HEK293T (cell line): ENCODE results near the gene SRSF10.

Source experiments
- CTCF ChIA-PET: fragments of 350-600 bp; formaldehyde crosslinking; extraction: SDS; loops from one replicate; lab custom pipeline; 2021; ENCODE audit warnings: antibody characterized with exemption, inconsistent platforms; lab: Yijun Ruan, JAX
- POLR2A ChIA-PET: fragments of 350-600 bp; formaldehyde crosslinking; extraction: SDS; loops from one replicate; lab custom pipeline; 2020; ENCODE audit warnings: antibody characterized with exemption, inconsistent platforms; lab: Yijun Ruan, JAX
- DNase-seq: peaks from one replicate; pipeline ENCODE4 v3.0.0; 2012; ENCODE audit warnings: mixed read lengths; ENCODE audit errors: extremely low spot score
- ARNT ChIP-seq: fragments of 450-650 bp; IDR thresholded peaks from 2 replicates; pipeline ENCODE4 v1.6.1; 2017; ENCODE audit warnings: mild to moderate bottlenecking
- BHLHE40 ChIP-seq: fragments of 450-650 bp; IDR thresholded peaks from 2 replicates; pipeline ENCODE4 v1.6.1; 2016; ENCODE audit warnings: mild to moderate bottlenecking, moderate library complexity, borderline replicate concordance
- CTBP1 ChIP-seq: fragments of 450-650 bp; IDR thresholded peaks from 2 replicates; pipeline ENCODE4 v1.6.1; 2016; ENCODE audit warnings: borderline replicate concordance
- ELF4 ChIP-seq: fragments of 450-650 bp; IDR thresholded peaks from 2 replicates; pipeline ENCODE4 v1.6.1; 2017; ENCODE audit warnings: antibody characterized with exemption
- FOXA1 ChIP-seq: fragments of 450-650 bp; IDR thresholded peaks from 2 replicates; pipeline ENCODE4 v1.6.1; 2016; ENCODE audit warnings: mild to moderate bottlenecking
- FOXK2 ChIP-seq: fragments of 450-650 bp; IDR thresholded peaks from 2 replicates; pipeline ENCODE4 v1.6.1; 2016; ENCODE audit warnings: mild to moderate bottlenecking
- FOXM1 ChIP-seq: fragments of 450-650 bp; IDR thresholded peaks from 2 replicates; pipeline ENCODE4 v1.6.1; 2017; ENCODE audit warnings: mild to moderate bottlenecking, borderline replicate concordance
- HDGF ChIP-seq: fragments of 450-650 bp; IDR thresholded peaks from 2 replicates; pipeline ENCODE4 v1.6.1; 2017; ENCODE audit warnings: antibody characterized with exemption, borderline replicate concordance
- L3MBTL2 ChIP-seq: fragments of 450-650 bp; conservative IDR thresholded peaks from 2 replicates; pipeline ENCODE4 v1.6.1; 2016; ENCODE audit warnings: mild to moderate bottlenecking
- LEF1 ChIP-seq: fragments of 450-650 bp; IDR thresholded peaks from 2 replicates; pipeline ENCODE4 v1.6.1; 2017; ENCODE audit warnings: mild to moderate bottlenecking, borderline replicate concordance
- NFRKB ChIP-seq: fragments of 450-650 bp; IDR thresholded peaks from 2 replicates; pipeline ENCODE4 v1.6.1; 2016; ENCODE audit warnings: mild to moderate bottlenecking, moderate library complexity
- PKNOX1 ChIP-seq: fragments of 450-650 bp; IDR thresholded peaks from 2 replicates; pipeline ENCODE4 v1.6.1; 2016
- SP1 ChIP-seq: fragments of 450-650 bp; IDR thresholded peaks from 2 replicates; pipeline ENCODE4 v1.6.1; 2017
- SUZ12 ChIP-seq: fragments of 450-650 bp; IDR thresholded peaks from 2 replicates; pipeline ENCODE4 v1.6.1; 2016; ENCODE audit warnings: mild to moderate bottlenecking
- TARDBP ChIP-seq: fragments of 450-650 bp; IDR thresholded peaks from 2 replicates; pipeline ENCODE4 v1.6.1; 2016
- ZNF384 ChIP-seq: fragments of 450-650 bp; IDR thresholded peaks from 2 replicates; pipeline ENCODE4 v1.6.1; 2016

The SRSF10 gene

DNA sequence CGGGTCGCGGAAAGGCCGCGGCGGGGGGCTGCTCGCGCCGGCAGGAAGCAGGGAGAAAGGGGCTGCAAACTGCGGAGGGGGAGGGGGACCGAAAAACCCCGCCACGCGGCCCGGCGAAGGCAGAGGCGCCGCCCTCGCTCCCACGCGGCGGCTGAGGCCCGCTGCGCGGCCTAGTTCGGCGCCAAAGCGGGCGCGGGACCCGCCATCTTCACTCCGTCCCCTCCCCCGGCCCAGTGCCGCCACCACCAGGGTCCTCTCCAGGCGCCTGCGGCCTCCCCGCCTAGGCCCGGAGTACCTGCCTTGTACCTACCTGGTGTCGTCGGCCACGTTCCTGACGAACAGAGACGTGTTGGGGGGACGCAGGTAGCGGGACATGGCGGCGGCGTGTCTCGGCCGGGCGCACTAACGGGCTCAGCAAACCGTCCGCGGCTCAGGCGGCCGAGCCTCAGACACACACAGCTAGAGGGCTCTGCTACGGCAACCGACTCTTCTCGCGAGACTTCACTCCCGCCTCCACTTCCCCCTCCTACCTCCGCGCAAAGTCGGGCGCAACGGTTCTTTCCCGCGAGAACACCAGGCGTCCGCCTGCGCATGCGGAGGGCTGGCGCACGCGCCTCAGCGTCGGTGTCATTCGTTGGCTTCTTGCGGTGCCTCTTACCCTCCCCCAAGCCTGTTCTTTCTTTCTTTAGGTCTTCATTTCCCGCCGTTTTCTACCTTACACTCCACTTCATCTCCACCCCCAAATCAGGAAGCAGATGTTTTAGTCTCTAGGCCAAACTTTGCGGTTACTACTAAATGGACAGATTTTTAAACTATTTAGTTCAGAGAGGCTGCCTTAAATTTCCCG lies at the start of gene SRSF10:
TSS of gene SRSF10 (minus strand) at position 447 of the 847 bp plus-strand sequence. CDS start at position 375, 72 bp downstream.
- ChIA-PET POLR2A (interaction anchor here (0.6 to 3.1 kb wide), 23 partner anchors 9 to 155 kb away, joined by 3 to 23 read pairs (median 8); partner anchors contain the start of genes HMGCL, MYOM3 and PNRC2), CTCF (no interaction called here)
- peak; percentile 95 for DNase-seq
- TF ChIP-seq FOXA1 (no peak), FOXK2 (no peak), FOXM1 (no peak), NFRKB (peak; percentile 61), HDGF (no peak), BHLHE40 (no peak), TARDBP (no peak), ARNT (peak; percentile 40; the same call in 1 of the 2 replicates), L3MBTL2 (peak; percentile 97), ELF4 (peak; percentile 81; the same call in 1 of the 2 replicates), PKNOX1 (peak; percentile 50), SP1 (peak; percentile 53; the same call in 1 of the 2 replicates), LEF1 (peak; percentile 71; the same call in 1 of the 2 replicates)

DNA sequence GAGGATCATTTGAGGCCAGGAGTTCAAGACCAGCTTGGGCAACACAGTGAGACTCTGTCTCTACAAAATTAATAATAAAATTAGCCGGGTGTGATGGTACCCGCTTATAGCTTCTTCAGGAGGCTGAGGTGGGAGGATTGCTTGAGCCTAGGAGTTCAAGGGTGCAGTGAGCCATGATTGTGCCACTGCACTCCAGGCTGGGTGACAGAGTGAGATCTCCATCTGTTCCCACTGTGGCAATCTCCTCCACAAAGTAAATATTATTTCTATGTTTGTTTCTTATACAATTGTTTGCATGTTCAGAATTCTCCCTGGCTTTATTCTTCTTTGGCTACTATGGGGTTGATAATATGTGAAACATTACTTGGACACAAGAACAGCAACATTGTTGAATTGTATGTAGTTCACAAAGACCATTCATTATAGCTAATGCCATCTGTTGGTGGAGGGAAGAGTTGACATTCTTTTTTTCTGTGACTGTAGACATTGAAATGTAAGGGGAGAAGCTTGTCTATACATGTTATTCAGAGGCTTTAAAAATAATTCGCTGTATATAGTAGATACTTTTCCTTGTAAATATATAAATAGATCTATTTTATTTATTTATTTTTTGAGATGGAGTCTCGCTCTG lies 47.8 kb upstream of the SRSF10 start:
- no peak for DNase-seq
- no peak for TF ChIP-seq SUZ12
- ChIA-PET POLR2A (interaction anchor here (0.8 to 1.7 kb wide), 5 partner anchors 8 to 67 kb away, joined by 3 to 10 read pairs (median 4); partner anchors contain the start of genes PNRC2 and SRSF10), CTCF (interaction anchor here (0.5 to 1.6 kb wide), 9 partner anchors 8 to 71 kb away, joined by 3 to 9 read pairs (median 3); no protein-coding TSS in a partner anchor)

DNA sequence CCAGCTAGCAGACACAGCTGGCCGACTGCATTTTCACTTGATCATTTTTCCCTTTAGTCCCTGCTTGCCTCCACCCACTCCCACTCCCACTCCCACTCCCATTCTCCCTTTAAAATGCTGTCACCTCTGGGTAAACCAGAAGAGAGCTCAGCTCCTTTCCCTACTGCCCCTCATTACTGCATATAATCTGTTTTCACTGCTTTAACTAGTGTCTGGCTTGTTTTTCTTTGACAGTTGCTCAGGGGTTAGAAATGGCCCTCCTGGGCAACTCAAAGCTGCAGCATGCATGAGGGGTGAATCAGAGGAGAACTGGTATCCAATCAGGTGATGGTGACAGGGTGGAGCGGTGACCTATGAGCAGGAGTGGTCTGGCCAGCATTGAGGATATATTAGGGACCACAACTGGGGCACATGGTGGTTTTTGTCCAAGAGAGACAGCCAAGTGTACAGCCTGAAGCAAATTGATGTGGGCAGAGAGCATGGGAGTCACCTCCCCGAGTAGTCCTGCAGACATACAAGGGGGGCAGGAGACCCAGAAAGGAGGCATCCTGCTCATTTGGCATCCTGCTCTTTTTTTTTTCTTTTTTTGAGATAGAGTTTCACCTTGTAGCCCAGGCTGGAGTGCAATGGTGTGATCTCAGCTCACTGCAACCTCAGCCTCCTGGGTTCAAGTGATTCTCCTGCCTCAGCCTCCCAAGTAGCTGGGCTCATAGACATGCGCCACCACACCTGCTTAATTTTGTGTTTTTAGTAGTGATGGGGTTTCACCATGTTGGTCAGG lies 42.6 kb upstream of the SRSF10 start:
- DNase-seq: no peak
- CTCF ChIA-PET: interaction anchor here (0.6 to 1.0 kb wide), 2 partner anchors 19 to 251 kb away, joined by 3 to 6 read pairs; no protein-coding TSS in a partner anchor
- TF ChIP-seq L3MBTL2: no peak
- TF ChIP-seq FOXM1: no peak
- TF ChIP-seq SP1: no peak
- no peak for TF ChIP-seq LEF1
- no peak for TF ChIP-seq CTBP1
- TF ChIP-seq NFRKB: no peak
- TF ChIP-seq ZNF384: no peak
- no peak for TF ChIP-seq HDGF
- TF ChIP-seq PKNOX1: no peak
- no peak for TF ChIP-seq SUZ12
- TF ChIP-seq BHLHE40: no peak
- no peak for TF ChIP-seq FOXK2
- TF ChIP-seq TARDBP: no peak
- POLR2A ChIA-PET: interaction anchor here (1.3 to 3.5 kb wide), 2 partner anchors 43 to 64 kb away, joined by 4 to 23 read pairs; partner anchors contain the start of genes PNRC2 and SRSF10

DNA sequence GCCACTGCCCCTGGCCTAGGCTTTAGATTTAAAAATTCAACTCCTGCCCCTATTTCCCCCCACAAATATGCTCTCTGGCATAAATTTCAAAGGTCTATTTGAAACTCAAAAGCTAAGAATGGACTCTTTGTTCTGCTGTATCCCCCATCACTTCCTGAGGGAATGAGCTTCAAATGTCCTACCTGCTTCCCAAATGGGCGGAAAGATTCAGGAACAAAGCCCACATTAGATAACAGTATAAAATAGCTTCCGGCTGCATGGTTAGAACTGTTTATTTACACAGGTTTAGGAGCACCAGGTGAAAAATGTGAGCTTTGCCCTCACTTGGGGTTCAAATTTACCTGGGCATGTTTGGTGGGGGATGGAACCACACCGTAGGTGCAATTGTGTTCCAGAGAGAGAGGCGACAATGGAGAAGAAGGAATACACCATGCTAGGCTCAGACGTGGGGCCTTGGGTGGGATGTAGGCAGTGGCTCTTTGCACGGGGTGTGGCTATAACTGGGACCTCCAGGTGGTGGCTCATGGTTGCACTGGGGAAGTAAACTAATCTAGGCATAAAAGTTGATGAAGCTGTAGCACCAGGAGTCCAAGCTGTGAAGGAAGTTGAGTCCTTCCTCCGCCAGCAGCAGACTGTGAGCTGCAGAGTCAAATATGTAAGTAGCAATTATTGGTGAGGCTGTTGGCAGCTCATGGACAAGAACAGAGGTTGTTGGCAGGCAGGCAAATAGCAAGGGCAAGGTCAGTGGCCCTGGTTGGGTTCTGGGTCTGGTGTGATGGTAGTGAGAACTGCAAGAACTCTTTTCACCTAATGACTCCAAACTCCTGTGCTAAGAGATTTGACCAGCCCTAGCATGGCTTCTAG lies 41.5 kb upstream of the SRSF10 start:
- CTCF ChIA-PET: interaction anchor here (1.0 kb wide), 1 partner anchor 9 kb away, joined by 3 read pairs; no protein-coding TSS in a partner anchor
- POLR2A ChIA-PET: interaction anchor here (1.2 to 3.5 kb wide), 3 partner anchors 24 to 62 kb away, joined by 3 to 23 read pairs (median 4); partner anchors contain the start of genes PNRC2 and SRSF10
- no peak for DNase-seq
- no peak for TF ChIP-seq BHLHE40

DNA sequence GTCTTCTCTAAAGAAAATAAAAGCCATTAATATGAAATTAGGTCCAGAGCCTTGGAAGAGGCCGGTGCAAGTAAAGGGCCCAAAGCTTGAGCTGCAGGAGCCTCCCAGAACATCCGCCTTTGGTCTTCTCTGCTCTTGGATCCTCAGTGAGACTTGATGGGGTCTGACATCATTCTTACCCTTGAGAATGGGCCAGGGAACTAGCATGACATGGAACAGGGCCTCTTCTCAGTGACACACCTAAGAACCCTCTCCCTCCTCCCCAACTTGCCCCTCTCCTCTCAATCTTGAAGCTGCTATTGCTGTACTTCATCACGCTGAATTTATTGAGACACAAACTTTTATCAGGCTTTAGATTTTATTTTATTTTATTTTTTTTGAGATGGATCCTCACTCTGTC lies 40.3 kb upstream of the SRSF10 start:
- no peak for DNase-seq
- POLR2A ChIA-PET: interaction anchor here (3.5 kb wide), 1 partner anchor 40 kb away, joined by 23 read pairs; the partner anchor contains the start of gene SRSF10
- TF ChIP-seq BHLHE40 (no peak), NFRKB (no peak), FOXA1 (no peak), FOXM1 (no peak), ZNF384 (no peak), L3MBTL2 (no peak), LEF1 (no peak), CTBP1 (no peak), SUZ12 (no peak), HDGF (no peak), FOXK2 (no peak), ARNT (no peak), SP1 (no peak)
- CTCF ChIA-PET: interaction anchor here (1.3 kb wide), 1 partner anchor 7 kb away, joined by 3 read pairs; no protein-coding TSS in a partner anchor
